Stimulated activated CD4-positive, alpha-beta T cell treated with anti-CD3 and anti-CD28 coated beads, Interleukin-1b, Interleukin-23, amount 100 ng/mL, for 4 hours (primary cell): ENCODE data around the gene PGPEP1.

ENCODE experiments used
- DNase-seq, 2 donors: peaks; one replicate each; pipeline ENCODE4 v3.0.0-alpha.2; 2020; ENCODE audit warnings: low read depth in 2 of 2

PGPEP1 gene

GRCh38 chr19:18418029-18418482 lies 77.7 kb downstream of the PGPEP1 start:
- no peak for DNase-seq

DNA sequence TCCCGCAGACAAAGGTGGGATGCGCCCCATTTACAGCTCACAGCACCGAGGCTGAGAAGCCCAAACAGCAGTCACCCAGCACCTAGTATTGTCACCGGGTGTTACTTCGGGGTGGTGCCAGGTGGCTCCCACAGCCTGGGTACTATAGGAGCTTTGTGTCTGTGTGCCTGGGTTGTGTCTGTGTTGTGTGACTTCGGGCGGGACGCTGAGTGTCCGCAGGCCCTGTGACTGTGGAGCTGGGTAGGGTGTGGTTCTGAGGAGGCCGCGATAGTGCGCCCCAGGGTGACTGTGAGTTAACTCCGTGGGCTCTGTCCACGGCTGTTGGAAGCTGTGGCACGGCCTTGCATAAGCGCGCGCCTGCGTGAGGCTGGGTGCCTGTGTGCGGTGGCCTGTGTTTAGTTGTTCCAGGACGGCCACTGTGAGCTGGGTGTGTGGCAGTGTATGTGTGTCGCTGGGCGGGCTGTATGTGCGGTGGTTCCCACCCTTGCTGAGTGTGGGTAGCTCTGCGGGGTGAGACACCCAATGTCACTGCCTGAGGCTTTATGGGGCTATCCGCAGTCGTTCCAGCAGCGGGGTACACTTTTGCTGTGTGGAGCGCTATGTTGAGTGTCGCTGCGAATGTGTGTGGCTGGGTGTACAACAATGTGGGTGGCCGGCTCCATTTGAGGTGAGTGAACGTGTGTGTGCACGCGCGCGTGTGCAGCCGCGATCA lies 78.2 kb downstream of the PGPEP1 start:
- DNase-seq = no peak

- peak; percentile 54 to 64 for DNase-seq
Measured at GRCh38 chr19:18419195-18419698, 78.8 kb downstream of the PGPEP1 start, which contains the start of gene SSBP4. SSBP4 (plus strand) TSS chr19:18419398; CDS start chr19:18419649, 251 bp downstream.
